Spleen (tissue), 11 donors: Measurements from ENCODE around the gene LSM3. TPM values are rescaled to one million over a fixed set of nuclear protein-coding genes. Genes with fewer than 3 reads are reported as not detected.

Experiments
- DNase-seq: peaks from one replicate; pipeline ENCODE4 v3.0.0-alpha.2; 2020
- H3K27ac ChIP-seq, 8 donors: fragments of 200-600 bp; sonication (generic) in 7 of 8; 1 replicate in 4 of 8; 2 replicates in 4 of 8; pipeline versions ENCODE4 v1.5.0 to v1.8.0; 2016 to 2021; ENCODE audit warnings: inconsistent platforms in 4 of 8, mild to moderate bottlenecking in 4 of 8, moderate library complexity in 1 of 8
- H3K27me3 ChIP-seq, 7 donors: fragments of 200-600 bp; sonication (generic) in 6 of 7; replicated peaks in 1 of 7; 1 replicate in 4 of 7; 2 replicates in 3 of 7; pipeline versions ENCODE4 v1.5.0 to v1.8.0; 2016 to 2021; ENCODE audit warnings: inconsistent platforms in 3 of 7, mild to moderate bottlenecking in 1 of 7
- H3K36me3 ChIP-seq, 6 donors: fragments of 200-600 bp; sonication (generic) in 5 of 6; 1 replicate in 4 of 6; 2 replicates in 2 of 6; pipeline versions ENCODE4 v1.5.0 to v1.8.0; 2016 to 2021; ENCODE audit warnings: inconsistent platforms in 2 of 6
- H3K4me1 ChIP-seq, 6 donors: fragments of 200-600 bp; sonication (generic) in 5 of 6; 1 replicate in 3 of 6; 2 replicates in 3 of 6; pipeline versions ENCODE4 v1.5.0 to v1.8.0; 2016 to 2021; ENCODE audit warnings: inconsistent platforms in 3 of 6
- H3K4me3 ChIP-seq, 8 donors: fragments of 200-600 bp; sonication (generic) in 7 of 8; 1 replicate in 4 of 8; 2 replicates in 4 of 8; pipeline versions ENCODE4 v1.5.0 to v1.8.0; 2016 to 2021; ENCODE audit warnings: inconsistent platforms in 4 of 8, mild to moderate bottlenecking in 4 of 8, moderate library complexity in 2 of 8
- H3K9me3 ChIP-seq, 8 donors: fragments of 200-600 bp; sonication (generic) in 7 of 8; 1 replicate in 4 of 8; 2 replicates in 4 of 8; pipeline versions ENCODE4 v1.5.0 to v1.8.0; 2016 to 2021; ENCODE audit warnings: inconsistent platforms in 4 of 8
- CTCF ChIP-seq, 11 experiments: fragments of 200-600 bp in 7 of 11; fragments of 450-650 bp in 4 of 11; sonication (generic) in 4 of 11; IDR thresholded peaks in 8 of 11; conservative IDR thresholded peaks in 3 of 11; 1 replicate in 7 of 11; 2 replicates in 4 of 11; pipeline versions ENCODE4 v1.4.0 to v1.8.0; 2016 to 2021; ENCODE audit warnings: antibody characterized with exemption in 11 of 11, inconsistent platforms in 4 of 11, mild to moderate bottlenecking in 1 of 11
- POLR2A ChIP-seq, 3 donors: fragments of 450-650 bp; IDR thresholded peaks; one replicate each; pipeline ENCODE4 v1.5.1; 2017; ENCODE audit warnings: antibody characterized with exemption in 3 of 3, mild to moderate bottlenecking in 1 of 3
- POLR2AphosphoS5 ChIP-seq, 3 donors: sonication (generic); formaldehyde crosslinking; IDR thresholded peaks; one replicate each; pipeline ENCODE4 v1.5.1; 2017; ENCODE audit warnings: antibody characterized with exemption in 3 of 3
- WGBS, 5 donors: extraction: QIAGEN DNeasy Blood & Tissue Kit in 3 of 5; methylation state at CpG; one replicate each; pipeline versions ENCODE4 v1.1.5 to v1.1.7; 2013 to 2018; 5-methylcytosine and 5-hydroxymethylcytosine counted together
- intact Hi-C: fragments of 100-400 bp; cut with DNase I; formaldehyde crosslinking; loops from one replicate; pipeline ENCODE4 v1.15.0; 2023; ENCODE audit warnings: low total_unique reads
- polyA plus RNA-seq, 3 donors: library from polyadenylated mRNA; stranded (reverse); fragments of 200-250 nt; gene quantifications; one replicate each; pipeline ENCODE4 v1.2.1, GENCODE V29; 2013
- total RNA-seq, 7 donors: library from RNA; depleted of rRNA in 3 of 7; stranded (reverse); fragments of >200 nt in 3 of 7; fragmentation: NEBNext Ultra II Directional in 4 of 7; extraction: Animal tissue kit (Norgen Biotek cat#: 25700) in 4 of 7; gene quantifications; one replicate each; pipeline versions ENCODE4 v1.1.0 to v1.2.1, GENCODE V29; 2016 to 2021
- donor health status: healthy with polysubstance abuse.
- donor health status: DM: no; HTN: no; CAD: no; lungs with moderate emphysema.
- donor health status: DM: no; HTN: no; CAD: no.
- donor health status: Bipolar disorder and iron deficiency.
- donor health status: healthy.
- donor health status: DM: no; HTN: no; CAD: no.
- donor health status: DM: yes; HTN: yes; CAD: no.

LSM3 gene
- total and polyA plus RNA-seq, 10 donors = 7.5 to 15.8 (median 9.7) TPM

GRCh38 chr3:14245248-14245639 is 66.6 kb downstream of the LSM3 start:
- intact Hi-C loops = no loop called here
- WGBS, 5 donors = 88 to 97% (median 90%) methylated on average over 6 of the region's 6 CpGs
- no peak overlapping the region for H3K27ac ChIP-seq
- no peaks in the 10 kb centered on the region for H3K4me1 ChIP-seq
- H3K9me3 ChIP-seq = no peaks in the 10 kb centered on the region
- no peak overlapping the region for H3K4me3 ChIP-seq
- DNase-seq = no peak
- no peaks in the 10 kb centered on the region for H3K36me3 ChIP-seq
- no peaks in the 10 kb centered on the region for H3K27me3 ChIP-seq
- TF ChIP-seq POLR2AphosphoS5 (IDR thresholded peaks at IDR 0.05) = no peak
- no peak for TF ChIP-seq CTCF (IDR thresholded peaks at IDR 0.05 in 8 of 11, conservative IDR thresholded peaks at IDR 0.05 in 3 of 11)
- no peak for TF ChIP-seq POLR2A (IDR thresholded peaks at IDR 0.05)

- intact Hi-C loops = no loop called here
- Histone ChIP-seq H3K4me3 (no peak overlapping the region), H3K4me1 (no peaks in the 10 kb centered on the region), H3K9me3 (no peaks in the 10 kb centered on the region), H3K27ac (no peak overlapping the region), H3K36me3 (no peaks in the 10 kb centered on the region), H3K27me3 (no peaks in the 10 kb centered on the region)
- no peak for TF ChIP-seq POLR2AphosphoS5 (IDR thresholded peaks at IDR 0.05)
- TF ChIP-seq POLR2A (IDR thresholded peaks at IDR 0.05) = no peak
- no peak for TF ChIP-seq CTCF (IDR thresholded peaks at IDR 0.05 in 8 of 11, conservative IDR thresholded peaks at IDR 0.05 in 3 of 11)
- WGBS, 5 donors = 58 to 86% (median 83%) methylated on average over 3 of the region's 3 CpGs
- no peak for DNase-seq
Observed at GRCh38 chr3:14245822-14246221, 67.2 kb downstream of the LSM3 start.

GRCh38 chr3:14246414-14246813 is 67.8 kb downstream of the LSM3 start:
- no peak for DNase-seq
- TF ChIP-seq POLR2AphosphoS5 (IDR thresholded peaks at IDR 0.05) = no peak
- no peak for TF ChIP-seq POLR2A (IDR thresholded peaks at IDR 0.05)
- no peak for TF ChIP-seq CTCF (IDR thresholded peaks at IDR 0.05 in 8 of 11, conservative IDR thresholded peaks at IDR 0.05 in 3 of 11)
- intact Hi-C loops = no loop called here

GRCh38 chr3:14248477-14248848 is 69.8 kb downstream of the LSM3 start:
- Histone ChIP-seq H3K27me3 (no peaks in the 10 kb centered on the region), H3K4me1 (no peaks in the 10 kb centered on the region), H3K9me3 (no peaks in the 10 kb centered on the region), H3K36me3 (no peaks in the 10 kb centered on the region), H3K4me3 (no peak overlapping the region), H3K27ac (no peak overlapping the region)
- DNase-seq = no peak
- no peak for TF ChIP-seq CTCF (IDR thresholded peaks at IDR 0.05 in 8 of 11, conservative IDR thresholded peaks at IDR 0.05 in 3 of 11)
- no peak for TF ChIP-seq POLR2AphosphoS5 (IDR thresholded peaks at IDR 0.05)
- no peak for TF ChIP-seq POLR2A (IDR thresholded peaks at IDR 0.05)
- intact Hi-C loops = no loop called here
- WGBS, 5 donors = 83 to 92% (median 86%) methylated on average over 3 of the region's 3 CpGs

More at GRCh38 chr3:14246414-14246813, 67.8 kb downstream of the LSM3 start:
- Histone ChIP-seq H3K9me3 (no peaks in the 10 kb centered on the region), H3K27me3 (no peaks in the 10 kb centered on the region), H3K36me3 (no peaks in the 10 kb centered on the region), H3K27ac (no peak overlapping the region), H3K4me1 (no peaks in the 10 kb centered on the region), H3K4me3 (no peak overlapping the region)
- WGBS, 5 donors = 81 to 93% (median 90%) methylated on average over 5 of the region's 5 CpGs
